ENCODE data around the gene XRCC1.
"Not testable (repeated sequence)": the region's sequence is repeated elsewhere in the genome, so short reads cannot be mapped to it uniquely, and the experiment has no call there.

XRCC1 gene

DNA sequence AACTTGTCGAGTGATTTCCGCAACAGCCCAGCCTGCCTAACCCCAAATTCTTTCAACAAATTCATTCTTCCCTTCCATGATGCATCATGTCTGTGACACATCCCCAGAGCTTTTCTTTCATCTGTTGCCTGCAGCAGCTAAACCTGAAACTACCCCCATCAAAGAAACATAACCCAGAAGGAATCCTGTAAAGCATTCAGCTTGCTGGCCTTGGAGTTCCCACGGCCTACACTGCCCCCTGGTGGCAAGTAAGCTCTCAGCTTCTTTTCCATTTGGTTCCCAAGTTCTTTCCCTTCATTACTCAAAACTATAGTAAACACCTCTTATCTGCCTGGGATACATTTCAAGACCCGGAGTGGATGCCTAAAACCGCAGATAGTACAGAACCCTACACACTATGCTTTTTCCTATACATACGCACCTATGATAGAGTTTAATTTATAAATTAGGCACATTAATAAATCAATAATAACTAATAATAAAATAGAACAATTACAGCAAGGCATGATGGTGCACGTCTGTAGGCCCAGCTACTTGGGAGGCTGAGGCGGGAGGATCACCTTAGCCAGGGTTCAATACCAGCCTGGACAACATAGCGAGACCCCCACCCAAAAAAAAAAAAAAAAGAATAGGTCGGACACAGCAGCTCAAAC, 55.8 kb downstream of the XRCC1 start:
- DNase-seq (ENCODE audit: low read depth), result peak; percentile 53

DNA sequence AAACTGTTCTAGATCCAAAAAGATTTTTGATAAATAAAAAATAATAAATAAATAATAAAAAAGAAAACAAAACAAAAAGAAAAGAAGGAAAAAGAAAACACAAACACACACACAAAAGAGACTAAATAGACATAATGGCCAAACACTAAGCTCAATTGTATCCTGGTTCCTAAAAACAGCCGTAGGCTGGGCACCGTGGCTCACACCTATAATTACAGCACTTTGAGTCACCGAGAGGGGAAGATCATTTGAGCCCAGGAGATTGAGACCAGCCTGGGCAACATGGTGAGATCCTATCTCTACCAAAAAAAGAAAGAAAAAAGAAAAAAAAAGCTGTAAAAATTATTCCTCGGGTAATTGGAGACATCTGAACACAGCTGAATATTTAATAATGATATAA, 57.3 kb downstream of the XRCC1 start:
- DNase-seq (ENCODE audit: low read depth), result no peak

DNA sequence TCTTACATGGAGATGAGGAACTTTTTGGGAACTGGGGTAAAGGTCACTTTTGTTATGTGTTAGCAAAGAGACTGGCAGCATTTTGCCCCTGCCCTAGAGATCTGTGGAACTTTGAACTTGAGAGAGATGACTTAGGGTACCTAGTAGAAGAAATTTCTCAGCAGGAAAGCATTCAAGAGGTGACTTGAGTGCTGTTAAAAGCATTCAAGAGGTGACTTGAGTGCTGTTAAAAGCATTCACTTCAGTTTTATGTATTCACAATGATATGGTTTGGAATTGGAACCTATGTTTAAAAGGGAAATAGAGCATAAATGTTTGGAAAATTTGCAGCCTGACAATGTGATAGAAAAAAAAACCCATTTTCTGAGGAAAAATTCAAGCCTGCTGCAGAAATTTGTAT, 62.9 kb downstream of the XRCC1 start:
- DNase-seq (ENCODE audit: low read depth), result not testable (repeated sequence)

DNA sequence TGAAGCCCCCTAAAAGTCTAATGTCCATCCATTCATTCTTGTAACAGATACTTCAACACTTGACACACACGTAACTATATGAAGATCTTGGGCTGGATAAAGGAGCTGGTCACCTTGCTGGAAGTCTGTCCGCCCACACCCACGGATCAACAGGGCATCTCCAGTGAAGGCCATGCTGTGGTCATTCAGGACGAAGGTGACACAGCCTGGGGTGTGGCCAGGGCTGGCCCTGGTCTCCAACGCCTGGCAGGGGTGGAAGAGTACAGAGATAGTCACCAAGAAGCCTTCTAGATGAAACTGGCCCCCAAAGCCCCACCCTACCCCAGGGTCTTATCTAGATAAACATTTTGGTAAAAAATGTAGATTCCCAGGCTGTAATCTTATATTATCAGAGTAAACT, 64.0 kb downstream of the XRCC1 start:
- no peak for DNase-seq (ENCODE audit: low read depth)

DNA sequence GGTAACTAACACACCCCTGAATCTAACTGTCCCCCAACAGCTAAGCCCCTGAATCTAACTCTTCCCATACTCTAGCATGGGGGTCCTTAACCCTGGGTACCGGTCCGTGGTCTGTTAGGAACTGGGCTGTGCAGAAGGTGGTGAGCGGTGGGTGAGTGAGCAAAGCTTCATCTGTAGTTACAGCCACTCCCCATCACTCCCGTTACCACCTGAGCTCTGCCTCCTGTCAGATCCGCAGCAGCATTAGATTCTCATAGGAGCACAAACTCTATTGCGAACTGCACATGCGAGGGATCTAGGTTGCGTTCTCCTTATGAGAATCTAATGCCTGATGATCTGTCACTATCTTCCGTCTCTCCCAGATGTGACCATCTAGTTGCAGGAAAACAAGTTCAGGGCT, 64.6 kb downstream of the XRCC1 start:
- DNase-seq (ENCODE audit: low read depth), result no peak

DNA sequence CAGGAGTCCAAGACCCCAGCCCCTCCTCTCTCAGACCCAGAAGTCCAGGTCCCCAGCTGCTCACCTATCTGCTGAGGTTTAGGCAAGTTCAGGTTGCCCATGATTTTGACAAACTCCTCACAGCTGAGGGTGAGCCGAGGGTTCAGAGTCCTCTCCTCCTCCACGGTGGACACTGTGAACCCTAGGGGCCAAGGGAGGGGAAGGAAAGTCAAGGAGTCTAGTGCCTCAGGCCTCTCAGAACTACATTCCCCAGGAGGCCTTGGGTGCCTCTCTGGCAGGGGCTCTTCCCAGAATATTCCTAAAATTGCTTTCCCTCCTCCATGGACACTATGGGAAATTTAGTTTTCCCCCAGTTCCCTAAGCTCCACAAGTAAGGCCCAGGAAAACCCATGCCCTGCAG, 67.4 kb downstream of the XRCC1 start:
- no peak for DNase-seq (ENCODE audit: low read depth)

DNA sequence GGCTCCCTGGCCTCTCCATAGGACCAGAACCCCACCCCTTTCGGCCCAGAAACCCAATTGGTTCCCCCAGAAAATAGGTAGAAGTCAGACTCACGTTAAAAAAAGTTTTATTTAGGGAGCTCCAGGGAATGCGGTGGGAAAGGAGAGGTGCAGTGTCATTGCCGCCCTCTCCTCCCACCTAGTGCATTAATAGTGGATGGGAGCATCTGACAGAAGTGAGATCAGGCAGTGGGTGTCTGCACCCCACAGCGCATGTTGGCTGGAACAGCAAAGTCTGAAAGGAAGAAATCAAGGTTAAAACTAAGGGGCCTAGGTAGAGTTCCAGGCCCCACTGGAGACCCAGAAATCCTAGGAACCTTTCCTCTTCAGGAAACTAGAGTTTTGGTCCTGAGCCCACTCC, 68.7 kb downstream of the XRCC1 start:
- no peak for DNase-seq (ENCODE audit: low read depth)

DNA sequence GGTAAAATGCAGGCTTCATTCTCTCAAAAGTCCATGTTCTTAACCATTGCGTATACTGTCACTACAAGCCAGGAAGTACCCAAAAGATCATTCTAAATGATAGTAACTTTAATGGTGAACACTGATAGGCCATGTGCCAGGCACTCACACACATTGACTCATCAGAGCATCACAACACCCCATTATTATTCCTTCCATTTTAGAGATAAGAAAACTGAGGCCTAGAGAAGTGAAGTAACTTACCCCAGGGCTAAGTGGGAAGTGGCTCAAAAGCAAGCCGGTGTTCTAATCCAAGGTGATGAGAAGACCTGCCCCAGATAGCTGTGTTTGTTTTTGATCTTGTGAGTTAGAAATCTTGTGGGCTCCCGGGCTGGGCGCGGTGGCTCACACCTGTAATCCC, 69.4 kb downstream of the XRCC1 start:
- no peak for DNase-seq (ENCODE audit: low read depth)

DNA sequence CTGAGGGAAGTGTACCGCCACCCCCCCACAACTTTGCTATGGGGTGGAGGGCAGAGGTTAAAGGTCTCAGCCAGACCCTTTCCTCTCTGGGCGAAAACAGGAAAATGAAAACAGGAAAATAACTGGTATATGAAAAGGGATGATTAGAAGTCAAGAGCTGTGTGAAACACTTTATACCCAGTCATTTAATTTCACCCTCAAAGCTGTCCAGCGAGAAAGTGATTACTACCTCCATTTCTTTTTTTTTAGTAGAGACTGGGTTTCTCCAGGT, 70.2 kb downstream of the XRCC1 start:
- DNase-seq (ENCODE audit: low read depth), result no peak

DNA sequence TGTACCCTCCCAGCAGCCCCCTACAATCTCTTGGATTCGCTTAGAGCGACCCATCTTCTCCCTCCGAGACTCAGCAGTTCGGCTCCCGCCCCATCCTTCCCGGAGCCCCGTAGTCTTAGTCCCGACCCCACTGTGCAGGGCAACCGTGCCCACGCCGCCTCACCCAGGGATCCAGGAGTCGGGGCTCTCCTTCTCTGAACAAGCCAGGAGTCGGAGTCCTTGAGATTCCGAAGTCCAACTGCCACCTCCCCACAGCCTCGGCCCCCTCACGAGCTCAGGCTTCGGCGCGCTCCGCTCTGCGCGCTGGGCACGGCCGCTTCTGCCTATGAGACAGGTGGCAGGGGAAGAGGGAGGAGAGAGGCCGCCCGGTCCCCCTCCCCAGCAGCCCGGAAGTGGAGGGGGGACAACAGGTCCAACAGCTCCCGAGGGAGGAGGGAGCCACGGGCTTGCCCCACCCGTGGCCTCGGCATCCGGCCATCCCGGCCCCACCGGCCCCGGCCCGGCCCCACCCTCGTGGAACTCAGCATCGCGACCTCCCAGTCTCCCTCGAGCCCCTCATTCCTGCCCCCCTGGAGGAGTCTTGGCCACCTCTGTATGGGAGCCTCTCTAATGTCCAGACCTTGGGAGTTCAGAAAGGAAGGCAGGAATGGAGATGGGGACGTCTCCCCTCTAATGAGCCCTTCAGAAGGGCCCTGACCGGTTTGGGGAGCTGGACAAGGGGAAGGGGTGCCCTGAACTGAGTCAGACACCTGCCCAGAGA, 70.7 kb downstream of the XRCC1 start, which contains the start of gene PHLDB3:
PHLDB3 (minus strand) TSS at position 321 of the 760 bp plus-strand sequence. CDS start 628 bp downstream, outside the sequence.
- DNase-seq (ENCODE audit: low read depth), result peak; percentile 35

DNA sequence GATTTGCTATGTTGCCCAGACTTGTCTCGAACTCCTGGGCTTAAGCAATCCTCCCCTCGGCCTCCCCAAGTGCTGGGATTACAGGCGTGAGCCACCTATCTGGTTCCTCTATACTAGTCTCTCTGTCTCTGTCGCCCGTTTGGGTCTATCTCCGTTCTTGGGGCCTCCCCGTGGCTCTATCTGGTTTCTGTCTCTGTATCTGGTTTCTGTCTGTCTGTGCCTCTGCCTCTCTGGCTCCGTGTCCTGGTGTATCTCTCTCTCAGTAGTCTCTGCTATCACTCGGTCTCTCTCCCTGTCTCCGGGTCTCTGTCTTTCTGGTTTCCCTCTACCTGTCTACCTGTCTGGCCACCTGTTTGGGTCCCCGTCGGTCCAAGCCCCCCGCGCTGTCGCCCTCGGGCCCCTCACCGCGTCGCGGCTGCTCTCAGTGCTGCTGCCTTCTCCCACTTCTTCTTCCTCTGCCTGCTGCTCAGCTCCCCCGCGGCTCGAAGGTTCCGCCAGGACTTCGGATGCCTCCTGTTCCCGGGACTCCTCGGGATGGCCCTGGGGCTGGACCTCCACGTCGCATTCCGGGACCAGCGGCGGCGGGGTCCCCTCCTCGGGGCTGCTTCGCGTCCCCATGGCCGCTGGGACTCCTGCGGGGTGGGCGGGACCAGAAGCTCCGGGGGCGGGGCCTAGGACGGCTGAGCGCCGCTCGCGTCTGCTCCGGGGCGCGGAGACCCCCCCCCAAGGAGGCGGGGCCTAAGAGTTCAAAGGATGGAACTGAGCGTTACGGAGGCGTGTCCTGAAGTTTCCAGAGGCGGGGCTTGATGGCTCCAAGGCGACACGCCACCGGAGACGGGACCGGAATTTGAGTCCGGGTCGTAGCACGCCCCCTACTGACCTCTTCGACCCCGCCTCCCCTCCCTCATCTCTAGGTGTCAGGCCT, 71.6 kb downstream of the XRCC1 start:
- peak; percentile 99 for DNase-seq (ENCODE audit: low read depth)

DNA sequence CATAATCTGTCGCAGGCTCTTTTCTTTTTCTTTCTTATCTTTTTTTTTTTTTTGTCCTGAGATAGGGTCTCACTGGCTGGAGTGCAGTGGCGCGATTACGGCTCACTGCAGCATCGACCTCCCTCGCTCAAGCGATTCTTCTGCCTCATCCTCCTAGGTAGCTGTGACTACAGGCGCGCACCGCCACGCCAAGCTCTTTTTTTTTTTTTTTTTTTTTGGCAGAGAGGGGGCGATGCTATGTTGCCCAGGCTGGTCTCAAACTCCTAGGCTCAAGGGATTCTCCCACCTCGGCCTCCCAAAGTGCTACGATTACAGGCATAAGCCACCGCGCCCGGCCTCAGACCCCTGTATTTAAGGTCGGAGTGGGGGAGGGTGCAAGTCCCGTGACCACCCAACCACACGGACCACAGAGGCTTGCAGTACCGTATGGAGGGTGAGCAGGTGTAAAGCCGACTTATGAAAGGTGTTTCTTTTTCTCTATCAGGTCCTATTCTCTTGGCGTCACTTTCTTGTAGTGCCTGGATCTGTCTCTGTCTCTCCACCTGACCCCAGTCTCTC, 72.8 kb downstream of the XRCC1 start:
- no peak for DNase-seq (ENCODE audit: low read depth)

DNA sequence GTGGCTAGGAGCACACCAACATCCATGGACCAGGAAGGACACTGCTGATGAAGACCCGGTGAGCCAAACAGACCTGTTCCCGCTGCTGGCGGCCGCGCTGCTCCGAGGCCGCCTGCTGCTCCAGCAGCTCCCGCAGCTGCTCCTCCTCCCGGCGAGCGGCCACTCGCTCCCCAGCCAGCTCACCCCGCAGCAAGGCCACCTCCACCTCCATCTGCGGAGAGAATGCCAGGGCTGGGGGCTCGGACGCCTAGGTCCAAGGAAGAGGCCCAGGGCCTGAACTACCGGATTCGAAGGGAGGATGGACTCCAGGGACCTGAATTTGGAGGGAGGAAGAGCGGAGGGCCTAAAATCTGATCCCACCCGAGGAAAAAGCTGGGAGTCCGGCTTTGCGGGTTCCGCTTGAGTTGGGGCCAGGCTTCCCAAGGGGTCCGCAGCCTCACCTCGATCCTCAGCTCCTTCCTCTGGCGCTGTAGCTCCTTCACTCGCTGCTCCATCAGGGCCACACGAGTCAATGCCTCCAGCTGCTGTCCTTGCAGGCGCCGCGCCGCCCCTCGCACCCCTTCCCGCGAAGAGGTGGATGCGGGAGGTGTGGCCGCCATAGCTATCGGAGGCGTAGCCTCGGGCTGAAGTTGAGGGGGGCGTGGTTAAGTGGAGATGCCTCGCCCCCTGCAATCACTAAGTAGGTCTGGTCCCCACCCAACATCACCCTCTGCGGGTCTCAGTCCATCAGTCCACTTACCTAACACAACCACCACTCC, 73.5 kb downstream of the XRCC1 start:
- DNase-seq (ENCODE audit: low read depth), result no peak

DNA sequence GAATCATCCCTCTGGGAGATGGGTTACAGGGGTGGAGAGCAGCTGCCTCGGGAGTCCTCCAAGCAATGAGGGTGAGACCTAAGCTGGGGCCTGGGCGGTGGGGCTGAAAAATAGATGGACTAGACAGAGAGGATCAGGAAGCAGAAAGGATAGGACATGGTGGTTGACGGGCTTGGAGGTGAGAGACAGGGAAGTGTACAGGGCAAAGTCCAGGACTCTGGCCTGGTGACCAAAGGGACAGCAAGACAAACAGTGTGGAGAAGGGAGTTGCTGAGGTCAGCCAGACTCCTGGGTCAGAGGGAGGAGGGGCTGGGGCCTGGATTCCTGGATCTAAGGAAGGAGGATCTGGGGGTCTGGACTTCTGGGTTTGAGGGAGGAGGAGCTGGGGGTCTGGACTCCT, 76.3 kb downstream of the XRCC1 start:
- no peak for DNase-seq (ENCODE audit: low read depth)

DNA sequence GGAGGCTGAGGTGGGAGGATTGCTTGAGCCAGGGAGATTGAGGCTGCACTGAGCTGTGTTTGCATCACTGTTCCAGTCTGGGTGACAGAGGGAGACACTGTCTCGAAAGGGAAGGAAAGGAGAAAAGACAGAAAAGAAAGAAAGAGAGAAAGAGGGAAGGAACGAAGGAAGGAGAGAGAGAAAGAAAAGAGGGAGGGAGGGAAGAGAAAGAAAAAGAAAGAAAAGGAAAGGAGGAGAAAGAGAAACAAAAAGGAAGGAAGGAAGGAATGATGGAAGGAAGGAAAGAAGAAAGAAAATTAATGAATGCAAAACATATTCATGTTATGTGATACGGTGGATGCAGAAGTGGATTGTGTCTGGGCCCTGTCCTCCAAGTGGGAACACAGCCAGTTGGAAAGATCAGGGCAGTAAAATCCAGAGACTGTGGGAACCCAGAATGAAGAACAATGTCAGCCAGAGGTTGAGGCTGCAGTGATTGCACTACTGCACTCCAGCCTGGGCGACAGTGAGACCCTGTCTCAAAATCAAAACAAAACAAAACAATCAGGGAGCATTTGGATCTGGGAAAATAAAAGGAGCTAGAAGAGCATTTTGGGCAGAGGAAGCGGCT, 77.0 kb downstream of the XRCC1 start:
- no peak for DNase-seq (ENCODE audit: low read depth)

DNA sequence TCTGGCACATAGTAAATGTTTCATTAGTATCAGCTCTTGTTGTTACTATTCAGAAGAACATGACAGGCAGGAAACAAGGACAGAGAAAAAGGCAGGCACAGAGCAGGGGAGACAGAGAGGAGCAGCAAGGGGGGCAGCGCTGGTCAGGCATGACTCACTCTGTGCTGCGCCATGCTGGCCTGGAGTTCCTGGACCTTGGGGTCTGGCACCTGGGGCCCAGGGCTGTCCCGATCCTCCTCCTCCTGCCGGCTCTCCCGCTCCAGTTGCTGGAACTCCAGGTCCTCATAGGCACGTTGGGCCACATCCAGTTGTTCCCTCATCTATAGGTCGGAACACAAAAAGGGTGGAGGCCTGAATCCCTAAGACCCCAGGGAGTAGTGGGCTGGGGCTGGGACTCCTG, 78.4 kb downstream of the XRCC1 start:
- no peak for DNase-seq (ENCODE audit: low read depth)

DNA sequence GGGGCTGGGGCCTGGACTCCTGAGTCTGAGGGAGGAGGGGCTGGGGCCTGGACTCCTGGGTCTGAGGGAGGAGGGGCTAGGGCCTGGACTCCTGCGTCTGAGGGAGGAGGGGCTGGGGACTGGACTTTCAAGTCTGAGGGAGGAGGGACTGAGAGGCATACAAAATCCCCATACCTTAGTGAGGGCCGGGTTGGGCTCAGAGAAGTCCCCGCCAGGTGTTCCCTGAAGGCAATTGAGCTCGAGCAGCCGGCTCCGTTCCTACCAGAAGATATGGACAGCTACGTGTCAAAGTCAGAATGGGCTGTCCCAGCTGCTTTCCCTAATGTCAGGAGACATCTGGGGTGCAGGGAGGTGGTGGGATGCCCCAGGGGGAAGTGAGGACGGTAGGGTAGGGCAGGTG, 80.2 kb downstream of the XRCC1 start:
- no peak for DNase-seq (ENCODE audit: low read depth)
